Measurements from ENCODE around the gene GABRG3. TPM values are rescaled to one million over a fixed set of nuclear protein-coding genes. Genes with fewer than 3 reads are reported as not detected.

The GABRG3 gene
- total and polyA plus RNA-seq, 2 experiments from 2014 or later = 0.10 to 1.4 TPM

- H3K4me2 ChIP-seq = no peak overlapping the region
- H3K36me3 ChIP-seq (ENCODE audit: insufficient read depth) = peaks cover 9% of the 10 kb centered on the region; the same call in 1 of the 2 replicates
- H4K20me1 ChIP-seq (replicated peaks; ENCODE audit: insufficient read depth) = no peaks in the 10 kb centered on the region
- H3K27ac ChIP-seq (ENCODE audit: low read depth) = no peak overlapping the region
- H3K27ac Mint-ChIP-seq = no peak overlapping the region
- peaks cover 9% of the 10 kb centered on the region; the same call in 1 of the 2 replicates for H3K27me3 ChIP-seq (ENCODE audit: insufficient read depth)
- H3K4me1 ChIP-seq (ENCODE audit: insufficient read depth) = peaks cover 27% of the 10 kb centered on the region
- H3F3A ChIP-seq (replicated peaks; ENCODE audit: low read depth) = peaks cover 10% of the 10 kb centered on the region; the same call in 1 of the 2 replicates
- DNase-seq (ENCODE audit: low spot score) = no peak
- H2AFZ ChIP-seq = no peak overlapping the region
- peaks cover 24% of the 10 kb centered on the region for H3K9me2 ChIP-seq (ENCODE audit: insufficient read depth)
- peaks cover 28% of the 10 kb centered on the region for H3K9me3 Mint-ChIP-seq
- H3K79me2 ChIP-seq (replicated peaks; ENCODE audit: insufficient read depth) = no peaks in the 10 kb centered on the region
- TF ChIP-seq NANOG (IDR thresholded peaks at IDR 0.05; ENCODE audit: borderline replicate concordance) = no peak
- TF ChIP-seq CTCF (conservative IDR thresholded peaks at IDR 0.05; ENCODE audit: low read depth in 2 of 2) = no peak
- ATAC-seq = no peak
- H3K27me3 Mint-ChIP-seq (ENCODE audit: insufficient read depth, low read depth, poor library complexity) = peaks cover 13% of the 10 kb centered on the region
- peaks cover 28% of the 10 kb centered on the region for H3K36me3 Mint-ChIP-seq (ENCODE audit: low read depth)
- no peak overlapping the region for H3K4me3 Mint-ChIP-seq
- H3K4me3 ChIP-seq = no peak overlapping the region
- H3K4me1 Mint-ChIP-seq = peaks cover 19% of the 10 kb centered on the region
Observed at GRCh38 chr15:27176785-27177406, 205.9 kb downstream of the GABRG3 start.

GRCh38 chr15:27179789-27180188 is 208.8 kb downstream of the GABRG3 start:
- H3K27me3 Mint-ChIP-seq (ENCODE audit: insufficient read depth, low read depth, poor library complexity) = peaks cover 6% of the 10 kb centered on the region
- no peaks in the 10 kb centered on the region for H3K27me3 ChIP-seq (ENCODE audit: insufficient read depth)
- no peak overlapping the region for H3K4me3 Mint-ChIP-seq
- no peak for TF ChIP-seq ZNF114 (CRISPR knock-in tag; IDR thresholded peaks at IDR 0.05)
- no peak for TF ChIP-seq ETS1 (IDR thresholded peaks at IDR 0.05)
- no peak for TF ChIP-seq CTCF (conservative IDR thresholded peaks at IDR 0.05; ENCODE audit: low read depth in 2 of 2)
- TF ChIP-seq EZH2 (IDR thresholded peaks at IDR 0.05; ENCODE audit: low read depth, unreplicated experiment) = no peak
- no peak for TF ChIP-seq EZH2phosphoT487 (IDR thresholded peaks at IDR 0.05; ENCODE audit: unreplicated experiment)
- TF ChIP-seq CREB1 (CRISPR knock-in tag; IDR thresholded peaks at IDR 0.05; ENCODE audit: low read depth) = no peak
- TF ChIP-seq ZNF331 (CRISPR knock-in tag; IDR thresholded peaks at IDR 0.05; ENCODE audit: low read depth) = no peak
- peaks cover 12% of the 10 kb centered on the region for H3K4me1 ChIP-seq (ENCODE audit: insufficient read depth)
- peaks cover 19% of the 10 kb centered on the region for H3K9me2 ChIP-seq (ENCODE audit: insufficient read depth)
- no peak overlapping the region for H3K4me3 ChIP-seq
- H3K27ac Mint-ChIP-seq = no peak overlapping the region; the same call in 1 of the 2 replicates
- no peak overlapping the region for H3K27ac ChIP-seq (ENCODE audit: low read depth)
- no peak for DNase-seq (ENCODE audit: low spot score)
- H3K36me3 ChIP-seq (ENCODE audit: insufficient read depth) = peaks cover 9% of the 10 kb centered on the region; the same call in 1 of the 2 replicates
- peaks cover 28% of the 10 kb centered on the region for H3K9me3 Mint-ChIP-seq
- ATAC-seq = no peak
- no peak overlapping the region for H2AFZ ChIP-seq
- peaks cover 28% of the 10 kb centered on the region for H3K36me3 Mint-ChIP-seq (ENCODE audit: low read depth)
- H3K79me2 ChIP-seq (replicated peaks; ENCODE audit: insufficient read depth) = no peaks in the 10 kb centered on the region
- peaks cover 16% of the 10 kb centered on the region for H3K4me1 Mint-ChIP-seq
- H3K4me2 ChIP-seq = no peak overlapping the region
- no peaks in the 10 kb centered on the region for H4K20me1 ChIP-seq (replicated peaks; ENCODE audit: insufficient read depth)
- peaks cover 10% of the 10 kb centered on the region; the same call in 1 of the 2 replicates for H3F3A ChIP-seq (replicated peaks; ENCODE audit: low read depth)

All from GM23338 (cell line).